ENCODE results near the gene NLRC5. TPM values are rescaled to one million over a fixed set of nuclear protein-coding genes. Genes with fewer than 3 reads are reported as not detected.

Gene NLRC5
- total RNA-seq, 2 experiments from 2014 or later: 199 to 305 TPM

DNA sequence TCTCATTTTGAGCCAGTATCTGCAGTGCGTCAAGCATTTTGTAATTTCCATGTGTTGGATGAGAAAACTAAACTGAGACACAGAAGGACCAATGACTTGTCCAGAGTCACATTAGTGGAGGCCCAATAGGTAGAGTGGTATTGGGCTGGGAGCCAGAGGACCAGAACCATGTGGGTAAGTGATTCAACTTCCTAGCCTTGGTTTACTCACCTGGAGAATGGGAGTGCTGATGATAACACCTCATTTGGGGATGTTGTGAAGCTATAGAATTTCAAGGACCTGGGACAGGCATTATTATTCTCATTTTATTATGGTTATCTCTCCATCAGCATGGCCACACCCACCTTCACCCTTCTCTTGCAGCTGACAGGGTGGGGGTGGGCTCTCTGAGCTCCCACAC is 111.1 kb downstream of the NLRC5 start:
- POLR2A ChIA-PET: interaction anchor here (0.9 kb wide), 1 partner anchor 231 kb away, joined by 5 read pairs; no protein-coding TSS in a partner anchor
- Histone ChIP-seq H3K4me1 (ENCODE audit: insufficient read depth, low read length, poor library complexity, severe bottlenecking) (peaks cover 21% of the 10 kb centered on the region), H4K20me1 (ENCODE audit: insufficient read depth, low read length) (no peaks in the 10 kb centered on the region), H3K4me2 (ENCODE audit: low read length) (no peak overlapping the region), H3K36me3 (ENCODE audit: insufficient read depth, low read length) (no peaks in the 10 kb centered on the region), H3K9me3 (ENCODE audit: low read length) (no peaks in the 10 kb centered on the region), H3K4me3 (ENCODE audit: low read depth, low read length, poor library complexity, severe bottlenecking) (no peak overlapping the region), H3K27ac (ENCODE audit: low read depth, low read length, poor library complexity, severe bottlenecking) (no peak overlapping the region), H3K9me2 (ENCODE audit: insufficient read depth, low read length) (no peaks in the 10 kb centered on the region), H2AFZ (ENCODE audit: low read length) (no peak overlapping the region), H3K79me2 (ENCODE audit: insufficient read depth, low read depth, low read length) (no peaks in the 10 kb centered on the region)
- DNase-seq (ENCODE audit: low spot score): no peak
- BruUV-seq (replicated peaks): no TSS peak
- CTCF ChIA-PET (ENCODE audit: unreplicated experiment): no interaction called here
- TF ChIP-seq EZH2phosphoT487 (IDR thresholded peaks at IDR 0.05; ENCODE audit: borderline replicate concordance, low read depth, low read length) (no peak), CTCF (conservative IDR thresholded peaks at IDR 0.05; ENCODE audit: low read length) (no peak)
- intact Hi-C loops (cut with micrococcal nuclease; ENCODE audit: unreplicated experiment): no loop called here

GRCh38 chr16:57102888-57103851 is 113.8 kb downstream of the NLRC5 start:
- TF ChIP-seq CTCF (conservative IDR thresholded peaks at IDR 0.05; ENCODE audit: low read length) (no peak), EZH2phosphoT487 (IDR thresholded peaks at IDR 0.05; ENCODE audit: borderline replicate concordance, low read depth, low read length) (no peak)
- Histone ChIP-seq H3K4me2 (ENCODE audit: low read length) (no peak overlapping the region), H3K79me2 (ENCODE audit: insufficient read depth, low read depth, low read length) (no peaks in the 10 kb centered on the region), H3K4me1 (ENCODE audit: insufficient read depth, low read length, poor library complexity, severe bottlenecking) (peaks cover 15% of the 10 kb centered on the region), H3K27ac (ENCODE audit: low read depth, low read length, poor library complexity, severe bottlenecking) (no peak overlapping the region), H3K36me3 (ENCODE audit: insufficient read depth, low read length) (no peaks in the 10 kb centered on the region), H2AFZ (ENCODE audit: low read length) (no peak overlapping the region), H3K9me3 (ENCODE audit: low read length) (no peaks in the 10 kb centered on the region), H4K20me1 (ENCODE audit: insufficient read depth, low read length) (no peaks in the 10 kb centered on the region), H3K9me2 (ENCODE audit: insufficient read depth, low read length) (no peaks in the 10 kb centered on the region), H3K4me3 (ENCODE audit: low read depth, low read length, poor library complexity, severe bottlenecking) (no peak overlapping the region)
- CTCF ChIA-PET (ENCODE audit: unreplicated experiment): no interaction called here
- BruUV-seq (replicated peaks): no TSS peak
- POLR2A ChIA-PET: interaction anchor here (0.6 to 1.3 kb wide), 5 partner anchors 8 to 64 kb away, joined by 3 to 9 read pairs (median 3); no protein-coding TSS in a partner anchor
- intact Hi-C loops (cut with micrococcal nuclease; ENCODE audit: unreplicated experiment): no loop called here
- DNase-seq (ENCODE audit: low spot score): no peak

- Histone ChIP-seq H3K27ac (ENCODE audit: low read depth, low read length, poor library complexity, severe bottlenecking) (no peak overlapping the region), H3K36me3 (ENCODE audit: insufficient read depth, low read length) (no peaks in the 10 kb centered on the region), H2AFZ (ENCODE audit: low read length) (no peak overlapping the region), H3K4me2 (ENCODE audit: low read length) (no peak overlapping the region), H3K9me2 (ENCODE audit: insufficient read depth, low read length) (no peaks in the 10 kb centered on the region), H3K9me3 (ENCODE audit: low read length) (no peaks in the 10 kb centered on the region), H3K4me1 (ENCODE audit: insufficient read depth, low read length, poor library complexity, severe bottlenecking) (peaks cover 13% of the 10 kb centered on the region), H3K4me3 (ENCODE audit: low read depth, low read length, poor library complexity, severe bottlenecking) (no peak overlapping the region), H3K79me2 (ENCODE audit: insufficient read depth, low read depth, low read length) (no peaks in the 10 kb centered on the region), H4K20me1 (ENCODE audit: insufficient read depth, low read length) (no peaks in the 10 kb centered on the region)
- BruUV-seq (replicated peaks): no TSS peak
- CTCF ChIA-PET (ENCODE audit: unreplicated experiment): no interaction called here
- TF ChIP-seq CTCF (conservative IDR thresholded peaks at IDR 0.05; ENCODE audit: low read length): no peak
- TF ChIP-seq EZH2phosphoT487 (IDR thresholded peaks at IDR 0.05; ENCODE audit: borderline replicate concordance, low read depth, low read length): no peak
- POLR2A ChIA-PET: no interaction called here
- DNase-seq (ENCODE audit: low spot score): no peak
- intact Hi-C loops (cut with micrococcal nuclease; ENCODE audit: unreplicated experiment): no loop called here
These were observed 115.3 kb downstream of the NLRC5 start for GRCh38 chr16:57104706-57105105.
